Fibroblast of skin of abdomen (primary cell): ENCODE data around the gene CYP2A13.
A peak's percentile ranks its signal among the peaks of the same experiment; 100 is the strongest.
"Not testable (repeated sequence)": the region's sequence is repeated elsewhere in the genome, so short reads cannot be mapped to it uniquely, and the experiment has no call there.

Source experiments
- DNase-seq: peaks from one replicate; pipeline ENCODE4 v3.0.0-alpha.2; 2013

The CYP2A13 gene

DNA sequence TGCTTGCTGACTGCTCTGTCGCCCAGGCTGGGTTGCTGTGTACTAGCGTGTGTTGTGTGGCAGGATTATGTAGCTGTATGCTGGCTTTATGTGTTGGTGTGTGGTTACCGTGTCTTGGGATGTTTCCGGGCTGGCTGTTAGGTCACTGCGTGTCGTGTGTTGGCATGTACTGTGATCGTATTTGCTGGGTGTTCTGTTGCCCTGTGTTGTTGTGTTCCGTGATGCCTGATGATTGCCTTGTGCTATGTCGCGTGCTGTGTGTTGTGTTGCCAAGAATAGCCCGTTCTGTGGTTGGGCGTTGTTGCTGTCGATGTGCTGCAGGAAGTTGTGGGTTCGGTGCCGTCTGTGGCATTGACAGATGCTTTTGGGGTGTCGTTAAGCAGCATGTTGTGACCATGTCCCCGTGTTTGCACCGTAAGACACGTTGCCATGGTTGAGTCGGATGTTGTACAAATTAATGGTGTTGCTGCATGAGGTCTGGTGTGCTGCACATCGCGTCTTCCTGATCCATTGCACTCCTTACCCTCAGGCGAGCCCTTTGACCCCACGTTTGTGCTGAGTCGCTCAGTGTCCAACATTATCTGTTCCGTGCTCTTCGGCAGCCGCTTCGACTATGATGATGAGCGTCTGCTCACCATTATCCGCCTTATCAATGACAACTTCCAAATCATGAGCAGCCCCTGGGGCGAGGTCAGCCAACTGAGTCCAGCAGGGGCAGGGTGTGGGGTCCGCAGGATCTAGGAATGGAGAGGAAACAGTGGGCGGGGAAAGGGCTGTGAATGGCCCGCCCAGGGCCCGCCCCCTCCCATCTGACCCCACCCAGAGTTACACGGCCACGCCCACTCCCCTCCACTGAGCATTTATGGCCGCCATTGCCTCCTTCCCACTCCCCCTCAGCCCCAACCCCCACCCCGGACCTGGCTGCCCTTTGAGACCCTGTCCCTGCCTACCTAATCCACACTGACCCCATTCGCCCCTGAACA is 33.0 kb downstream of the CYP2A13 start:
- DNase-seq = not testable (repeated sequence)

GRCh38 chr19:41122846-41123245 is 34.6 kb downstream of the CYP2A13 start:
- not testable (repeated sequence) for DNase-seq

- DNase-seq = no peak
Measured at GRCh38 chr19:41123716-41124294, 35.6 kb downstream of the CYP2A13 start.

DNA sequence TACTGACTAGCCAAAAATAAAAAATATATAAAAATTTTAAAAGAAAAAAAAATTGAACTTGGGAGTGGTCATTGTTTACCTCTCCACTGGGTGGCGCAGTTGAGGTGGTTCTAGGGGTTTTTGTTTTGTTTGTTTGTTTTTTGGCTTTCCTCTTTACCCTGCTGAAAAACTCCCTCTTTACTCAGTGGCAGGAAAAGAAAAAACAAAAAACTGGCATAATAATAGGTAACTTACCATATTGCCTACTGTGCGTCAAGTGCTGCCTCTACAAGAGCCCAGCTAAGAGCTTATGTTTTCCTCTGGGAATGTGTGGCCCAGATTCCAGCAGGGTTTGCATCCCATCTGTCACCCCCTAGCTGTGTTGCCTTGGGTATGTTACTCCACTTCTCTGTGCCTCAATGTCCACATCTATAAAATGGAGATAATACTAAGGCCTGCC is 38.5 kb downstream of the CYP2A13 start:
- DNase-seq = not testable (repeated sequence)

GRCh38 chr19:41127362-41127761 is 39.1 kb downstream of the CYP2A13 start:
- not testable (repeated sequence) for DNase-seq

- peak; percentile 62 for DNase-seq
Measured at GRCh38 chr19:41127801-41128300, 39.6 kb downstream of the CYP2A13 start.

GRCh38 chr19:41128692-41129091 is 40.4 kb downstream of the CYP2A13 start:
- DNase-seq = no peak

DNA sequence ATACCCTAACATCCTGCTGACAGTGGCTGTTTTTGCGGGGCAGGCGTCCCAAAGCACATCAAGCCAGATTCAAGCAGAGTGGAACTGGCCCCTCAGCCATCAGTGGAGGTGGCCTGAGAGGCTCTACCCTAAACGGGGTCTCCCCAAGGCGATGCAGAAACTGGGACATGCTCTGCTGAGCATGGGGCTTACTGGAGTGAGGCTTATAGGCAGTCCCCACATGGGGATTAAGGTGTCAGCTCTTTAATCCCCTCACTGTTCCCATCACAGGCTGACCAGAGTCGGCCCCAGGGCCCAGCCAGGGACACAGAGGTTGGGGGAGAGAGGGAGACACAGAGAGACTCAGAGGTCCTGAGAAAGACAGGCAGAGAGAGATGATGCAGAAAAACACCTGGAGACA is 42.9 kb downstream of the CYP2A13 start:
- DNase-seq = no peak

GRCh38 chr19:41133260-41133659 is 45.0 kb downstream of the CYP2A13 start:
- no peak for DNase-seq

GRCh38 chr19:41134616-41135015 is 46.4 kb downstream of the CYP2A13 start:
- no peak for DNase-seq

- peak; percentile 49 for DNase-seq
Measured at GRCh38 chr19:41135390-41136384, 47.4 kb downstream of the CYP2A13 start.

- no peak for DNase-seq
Measured at GRCh38 chr19:41136636-41137455, 48.6 kb downstream of the CYP2A13 start.

DNA sequence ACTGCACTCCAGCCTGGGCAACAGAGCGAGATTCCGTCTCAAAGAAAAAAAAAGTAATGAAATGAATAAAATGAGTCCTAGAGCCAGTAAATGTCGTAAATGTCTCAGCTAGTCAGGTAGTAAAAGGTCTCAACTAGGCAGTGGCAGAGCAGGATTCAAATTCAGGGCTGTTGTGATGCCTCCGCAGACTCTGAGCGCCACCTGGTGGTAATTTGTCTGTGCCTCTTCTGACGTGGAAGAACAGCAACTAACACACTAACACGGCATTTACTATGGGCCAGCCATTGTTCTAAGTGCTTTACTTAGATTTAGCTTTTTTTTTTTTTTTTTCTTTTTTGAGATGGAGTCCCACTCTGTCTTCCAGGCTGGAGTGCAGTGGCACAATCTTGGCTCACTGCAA is 56.2 kb downstream of the CYP2A13 start:
- DNase-seq = peak; percentile 73
